Iris pigment epithelial cell (primary cell): Measurements from ENCODE around the gene RBP4.

ENCODE experiments used
- DNase-seq: peaks from one replicate; pipeline ENCODE4 v3.0.0-alpha.2; 2011; ENCODE audit warnings: low read depth

The RBP4 gene

DNA sequence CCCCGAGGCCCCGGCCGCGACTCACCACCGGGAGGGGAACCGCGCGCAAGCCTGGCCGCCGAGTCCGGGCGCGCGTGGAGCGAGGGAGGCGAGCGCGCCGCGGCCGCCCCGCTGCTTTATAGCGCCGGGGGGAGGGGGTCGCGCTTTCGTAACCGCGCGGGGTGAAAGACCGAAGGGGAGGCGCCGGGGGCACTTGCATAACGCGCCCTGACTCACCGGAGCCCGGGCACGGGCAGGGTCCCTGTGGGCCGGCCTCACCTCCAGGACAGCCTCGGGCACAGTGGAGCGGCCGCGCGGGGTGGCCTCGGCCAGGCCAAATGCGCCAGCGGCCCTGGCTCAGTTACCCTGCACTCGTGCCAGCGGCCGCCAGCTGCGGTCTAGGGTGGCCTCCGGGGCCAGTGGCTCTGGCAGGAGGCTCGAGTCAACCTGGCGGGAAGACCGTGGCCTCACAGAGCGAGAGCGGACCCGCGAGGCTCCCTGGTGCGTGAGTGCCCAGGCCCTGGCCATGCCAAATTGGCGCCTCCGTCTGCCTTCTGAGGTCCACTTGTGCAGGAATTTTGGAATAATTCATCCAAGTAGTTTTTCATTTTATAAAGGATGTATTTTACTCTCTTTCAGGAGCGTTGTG lies at the start of gene RBP4:
Gene RBP4, minus strand, starts transcription at position 90 of the 628 bp plus-strand sequence. CDS start 207 bp downstream, outside the sequence.
- no peak for DNase-seq

DNA sequence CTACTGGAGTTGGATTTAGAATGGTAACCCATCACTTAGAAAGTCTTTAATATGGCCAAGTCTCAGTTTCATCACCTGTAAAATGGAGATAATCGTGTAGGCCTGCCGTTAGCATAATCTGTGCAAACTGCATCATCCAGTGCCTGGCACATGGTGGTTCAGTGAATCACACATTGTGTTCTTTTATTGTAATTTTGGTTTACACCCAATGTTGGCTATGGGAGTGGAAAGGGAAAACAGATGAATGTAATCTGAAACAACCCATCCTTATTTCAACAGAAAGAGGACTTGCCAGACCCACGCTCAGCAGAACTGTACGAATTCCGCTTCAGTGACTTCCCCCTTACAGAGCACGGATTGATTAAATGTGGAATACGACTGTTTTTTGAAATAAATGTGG lies 38.8 kb upstream of the RBP4 start:
- no peak for DNase-seq

DNA sequence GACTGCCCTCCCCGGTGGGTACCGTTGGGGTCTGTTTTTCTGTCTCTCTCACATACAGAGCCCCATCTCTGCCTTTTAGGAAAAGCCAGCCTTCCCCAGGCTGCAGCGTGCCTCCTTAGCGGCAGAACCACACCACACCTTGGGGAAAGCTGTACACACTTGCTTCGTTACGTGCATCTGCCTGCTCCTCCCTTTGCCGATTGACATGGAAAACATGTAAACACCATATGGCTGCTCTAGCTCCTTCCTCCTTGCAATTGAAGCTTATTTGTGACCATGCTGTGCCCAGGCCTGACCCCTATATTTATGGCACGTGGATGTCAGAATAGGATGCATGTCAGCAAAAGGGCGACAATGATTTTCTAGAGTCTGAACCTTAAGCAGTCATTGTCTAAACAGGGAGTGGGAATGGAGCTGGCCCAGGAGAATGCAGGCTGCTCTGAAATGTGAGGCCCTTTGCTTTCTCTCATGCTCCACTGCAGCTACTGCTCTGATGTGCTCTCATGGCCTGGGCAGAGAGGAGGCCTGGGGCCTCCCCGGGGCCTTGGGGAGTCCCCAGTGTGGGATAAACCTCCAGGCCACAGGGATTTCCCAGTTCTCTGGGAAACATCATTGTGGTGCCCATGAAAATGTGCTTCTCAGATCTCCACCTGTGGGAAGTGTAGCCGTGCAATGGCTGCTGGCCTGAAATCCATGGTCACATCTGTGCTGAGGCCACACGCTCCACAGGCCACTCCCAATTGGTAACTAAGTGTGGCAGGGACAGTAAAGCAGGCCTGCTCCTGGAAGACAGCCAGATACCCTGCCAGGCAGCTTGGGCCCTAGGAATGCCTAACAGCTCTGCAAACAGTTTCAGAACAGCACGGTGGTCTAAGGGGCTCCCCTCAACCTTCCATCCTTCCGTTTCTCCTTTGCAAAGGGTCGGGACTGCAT lies 29.9 kb upstream of the RBP4 start:
- DNase-seq = no peak

DNA sequence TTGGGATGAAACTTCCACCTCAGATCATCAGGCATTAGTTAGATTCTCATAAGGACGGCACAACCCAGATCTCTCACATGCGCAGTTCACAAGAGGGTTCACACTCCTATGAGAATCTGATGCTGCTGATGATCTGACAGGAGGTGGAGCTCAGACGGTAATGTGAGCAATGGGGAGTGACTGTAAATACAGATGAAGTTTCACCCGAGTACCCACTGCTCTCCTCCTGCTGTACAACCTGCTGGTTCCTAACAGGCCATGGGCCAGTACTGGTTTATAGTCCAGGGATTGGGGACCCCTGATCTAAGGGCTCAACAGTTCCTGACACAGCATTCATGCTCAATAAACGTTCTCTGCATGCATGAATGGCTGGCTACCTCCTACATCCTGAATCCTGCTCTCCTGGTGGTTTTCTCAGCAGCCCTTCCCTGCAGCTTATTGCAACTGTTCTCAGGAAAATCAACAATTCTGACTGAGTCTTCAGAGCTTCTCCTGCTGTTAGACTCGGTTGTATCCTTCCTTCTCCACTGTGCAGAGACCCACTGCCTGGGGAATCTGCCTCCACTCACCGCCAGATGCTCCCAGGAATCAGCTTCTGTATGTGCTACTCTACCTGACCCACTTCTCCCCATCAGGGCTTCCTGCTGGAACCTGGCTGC lies 28.7 kb upstream of the RBP4 start:
- DNase-seq = no peak

DNA sequence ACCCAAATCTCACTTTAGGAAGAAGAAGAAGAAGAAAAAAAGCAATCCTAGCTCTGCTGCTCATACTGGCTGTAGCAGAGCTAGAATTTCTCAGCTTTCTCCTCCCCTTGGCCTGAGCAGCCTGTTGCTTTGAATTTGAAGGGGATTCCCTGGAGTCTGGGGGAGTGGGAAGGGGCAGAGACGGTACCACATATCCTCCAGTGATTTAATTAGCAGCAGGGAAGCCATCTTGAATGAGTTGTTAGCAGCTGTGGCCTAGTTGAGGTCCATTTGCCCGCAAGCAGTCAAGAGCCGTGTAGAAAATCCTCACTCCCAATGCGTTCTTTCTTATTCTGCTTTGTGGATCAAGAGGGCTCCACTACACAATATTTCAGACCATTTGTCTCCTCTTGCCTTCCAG lies 27.8 kb upstream of the RBP4 start:
- DNase-seq = no peak

DNA sequence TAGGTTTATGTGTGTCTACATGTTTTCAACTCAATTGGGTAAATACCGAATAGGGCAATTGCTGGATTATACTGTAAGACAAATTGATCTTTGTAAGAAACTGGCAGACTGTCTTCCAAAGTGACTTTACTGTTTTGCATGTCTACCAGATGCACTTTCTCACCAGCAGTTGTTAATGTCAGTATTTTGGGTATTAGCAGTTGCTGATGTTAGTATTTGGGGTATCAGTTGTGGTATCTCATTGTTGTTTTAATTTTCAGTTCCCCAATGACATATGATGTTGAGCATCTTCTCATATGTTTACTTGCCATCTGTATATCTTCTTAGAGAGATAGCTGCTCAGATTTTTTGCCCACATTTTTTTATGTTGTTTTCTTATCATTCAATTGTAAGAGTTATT lies 21.9 kb upstream of the RBP4 start:
- DNase-seq = no peak

DNA sequence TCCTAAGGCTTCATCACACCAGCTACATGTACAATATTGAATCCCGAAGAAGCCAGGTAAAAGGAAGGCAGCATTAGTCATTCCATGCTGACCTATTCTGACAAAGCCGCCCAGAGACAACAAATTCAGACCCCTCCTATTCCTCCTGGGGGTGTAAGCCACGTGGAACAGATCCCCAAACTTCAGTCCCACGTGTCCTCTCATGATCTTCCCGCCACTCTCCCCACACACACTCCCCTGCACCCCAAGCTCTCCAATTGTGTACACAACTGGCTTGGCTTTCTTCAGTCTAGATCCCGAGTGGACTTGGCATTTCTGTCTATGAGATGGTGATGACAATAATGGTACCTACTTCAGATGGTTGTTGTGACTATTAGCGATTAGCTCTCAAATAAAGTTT lies 19.9 kb upstream of the RBP4 start:
- no peak for DNase-seq

DNA sequence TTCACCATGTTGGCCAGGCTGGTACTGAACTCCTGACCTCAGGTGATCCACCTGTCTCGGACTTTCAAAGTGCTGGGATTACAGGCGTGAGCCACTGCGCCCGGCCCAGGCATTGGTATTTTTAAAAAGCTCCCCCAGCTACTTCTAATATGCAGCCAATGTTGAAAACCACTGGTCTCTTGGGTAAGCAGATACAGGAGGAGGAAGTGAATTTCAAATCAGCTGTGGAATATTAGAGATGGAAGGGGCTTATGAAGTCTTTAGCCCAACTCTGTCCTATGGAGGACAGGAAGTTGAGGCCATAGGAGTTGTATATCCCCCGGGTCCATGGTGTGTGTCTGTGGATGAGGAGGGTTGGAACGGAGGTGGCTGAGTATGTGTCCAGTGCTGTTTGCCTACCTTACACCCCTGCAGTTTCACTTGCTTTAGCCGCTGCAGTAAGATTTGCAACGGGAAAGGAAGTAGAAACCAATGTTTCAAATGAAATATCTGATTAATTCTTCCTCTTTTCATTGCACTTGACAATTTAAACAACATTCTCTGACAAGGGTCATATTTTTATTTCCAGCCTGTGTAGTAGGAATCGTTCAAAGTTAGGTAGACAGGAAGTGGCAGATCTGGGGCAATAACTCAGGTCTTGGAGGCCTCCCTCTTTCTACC lies 14.7 kb upstream of the RBP4 start:
- DNase-seq = no peak

DNA sequence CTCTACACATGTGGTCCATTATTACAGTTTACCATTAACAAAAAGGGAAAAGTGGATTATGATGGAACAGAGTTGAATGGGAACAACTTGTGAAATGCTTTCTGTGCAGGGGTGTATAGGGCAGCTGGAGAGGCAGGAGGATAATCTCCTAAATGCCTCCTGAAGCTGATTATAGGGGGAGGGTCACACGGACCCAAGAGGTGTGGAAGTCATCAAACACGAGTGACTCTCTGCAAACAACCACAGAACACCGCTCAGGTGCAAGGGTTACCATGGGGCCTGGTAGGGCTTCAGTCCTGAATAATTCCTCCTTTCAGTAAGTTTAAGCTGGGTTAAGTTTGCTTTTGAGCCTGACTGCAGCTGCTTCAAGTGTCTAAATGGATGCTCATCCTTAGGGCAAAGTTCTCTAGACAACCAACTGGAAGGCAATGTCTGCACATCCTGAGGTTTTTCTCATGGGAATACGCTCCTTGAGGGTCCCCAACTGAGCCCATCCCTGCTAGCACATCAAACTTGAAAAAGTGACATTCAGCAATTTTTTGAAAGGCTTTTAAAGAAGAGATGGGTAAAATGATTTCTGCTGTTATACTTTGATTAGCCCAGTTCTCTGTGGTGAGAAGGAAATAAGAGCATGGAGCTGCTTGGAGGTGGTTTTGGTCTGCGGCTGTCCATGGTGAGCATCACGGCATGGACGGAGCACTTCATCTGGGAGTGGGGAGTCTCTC lies 13.2 kb upstream of the RBP4 start:
- DNase-seq = no peak

DNA sequence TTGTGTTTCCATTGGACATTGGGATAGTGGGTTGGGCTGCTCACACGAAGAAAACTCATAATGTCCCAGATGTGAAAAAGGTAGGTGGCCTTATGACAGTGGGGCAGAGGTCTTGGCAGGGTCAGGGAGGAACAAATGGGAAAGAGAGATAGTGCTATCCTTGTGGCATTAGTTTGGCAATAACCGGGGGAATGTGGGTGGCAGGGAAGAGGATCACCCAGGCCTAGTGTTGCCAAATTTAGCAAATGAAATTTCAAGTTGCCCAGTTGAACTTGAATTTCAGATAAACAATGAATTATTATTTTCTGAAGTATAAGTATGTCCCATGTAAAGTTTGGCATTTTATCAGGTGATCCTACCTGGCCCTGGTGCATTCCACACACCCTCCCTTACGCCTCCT lies 12.1 kb upstream of the RBP4 start:
- DNase-seq = no peak

DNA sequence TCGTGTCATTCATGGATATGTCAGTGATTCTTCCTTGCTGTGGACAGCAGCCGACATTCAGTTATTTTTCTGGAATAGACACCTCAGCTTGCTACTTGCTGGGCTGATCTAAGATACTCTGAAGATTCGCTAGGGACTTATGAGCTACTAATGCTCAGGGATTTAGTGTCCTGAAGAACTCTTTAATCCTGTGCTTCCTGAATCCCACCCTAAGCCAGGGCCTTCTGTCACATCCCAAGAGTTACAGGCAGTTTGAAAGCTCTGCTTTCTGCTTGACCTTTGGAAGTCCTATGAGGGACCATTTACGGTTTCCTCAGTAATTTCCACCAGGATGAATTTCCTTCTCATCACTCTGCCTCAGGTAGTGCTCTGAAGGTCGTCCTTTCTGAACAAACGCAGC lies 11.3 kb upstream of the RBP4 start, which contains the start of gene PDE6C:
Gene PDE6C, plus strand, starts transcription at position 227 of the 400 bp plus-strand sequence. CDS start 189 bp downstream, outside the sequence.
- no peak for DNase-seq

DNA sequence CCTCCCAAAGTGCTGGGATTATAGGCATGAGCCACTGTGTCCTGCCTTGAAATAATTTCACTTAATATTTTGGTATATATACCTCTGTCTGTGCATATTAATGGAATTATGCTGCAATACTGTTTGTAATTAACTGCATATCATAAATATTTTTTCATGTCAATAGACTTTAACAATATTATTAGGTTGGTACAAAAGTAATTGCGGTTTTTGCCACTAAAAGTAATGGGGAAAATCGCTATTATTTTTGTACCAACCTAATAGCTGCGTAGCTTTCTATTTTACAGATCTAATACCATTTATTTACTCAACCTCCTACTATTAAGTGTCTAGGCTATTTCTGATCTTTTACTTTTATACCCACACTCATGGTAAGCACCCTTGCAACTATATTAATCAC lies 7.4 kb upstream of the RBP4 start:
- no peak for DNase-seq

DNA sequence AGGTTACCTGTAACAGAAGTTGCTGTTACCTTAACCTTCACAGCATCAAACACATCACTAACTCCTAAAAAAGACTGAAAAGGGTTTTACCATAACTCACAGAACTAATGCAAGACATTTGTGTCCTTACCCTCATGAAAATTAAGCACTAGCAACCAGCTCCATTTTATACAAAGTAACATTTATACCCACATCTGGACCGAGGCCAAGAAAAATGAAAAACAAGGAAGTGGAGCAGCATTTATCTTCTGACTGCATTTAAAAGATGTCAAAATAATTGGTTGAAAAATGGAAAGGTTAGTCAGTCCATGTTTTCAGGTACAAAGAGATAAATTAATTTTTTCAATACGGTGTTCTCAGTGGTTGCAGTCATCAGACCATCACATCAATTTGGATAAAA lies 3.1 kb upstream of the RBP4 start:
- DNase-seq = no peak

DNA sequence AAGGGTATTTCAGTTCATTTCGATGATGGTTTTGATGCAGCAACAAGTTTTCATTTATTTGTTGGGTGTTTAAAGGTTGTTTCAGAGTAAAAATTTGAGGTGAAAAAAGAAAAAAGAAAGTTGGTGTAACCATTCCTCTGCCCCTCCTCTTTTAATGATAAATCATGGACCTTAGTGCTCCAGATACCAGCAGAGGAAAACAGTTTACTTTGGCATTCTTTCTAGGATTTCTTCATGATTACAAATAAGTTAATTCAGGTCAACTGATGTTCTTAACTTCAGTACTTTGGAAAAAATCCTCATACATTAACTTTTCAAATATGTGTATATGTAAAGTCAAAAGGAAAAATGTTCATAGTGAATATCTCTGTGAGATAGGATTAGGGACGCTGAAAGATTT lies 2.0 kb upstream of the RBP4 start:
- no peak for DNase-seq

DNA sequence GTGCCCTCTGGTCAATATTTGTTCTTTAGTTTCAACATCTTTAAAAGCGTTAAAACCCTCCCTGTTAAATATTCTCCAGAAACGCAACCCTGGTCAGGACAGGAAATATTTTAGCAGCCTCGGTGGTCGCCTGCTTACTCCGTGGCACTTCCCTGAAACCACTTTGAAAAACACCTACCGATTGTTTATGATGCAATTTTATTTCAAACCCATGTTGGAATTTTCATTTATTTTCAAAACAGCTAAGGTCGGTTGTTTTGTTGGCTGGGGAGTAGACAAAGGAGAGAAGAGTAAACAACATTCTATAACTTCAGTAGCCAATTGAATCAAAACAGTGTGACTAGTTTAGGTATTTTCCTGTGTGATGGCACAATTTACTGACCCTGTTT lies 733 bp upstream of the RBP4 start:
- no peak for DNase-seq

DNA sequence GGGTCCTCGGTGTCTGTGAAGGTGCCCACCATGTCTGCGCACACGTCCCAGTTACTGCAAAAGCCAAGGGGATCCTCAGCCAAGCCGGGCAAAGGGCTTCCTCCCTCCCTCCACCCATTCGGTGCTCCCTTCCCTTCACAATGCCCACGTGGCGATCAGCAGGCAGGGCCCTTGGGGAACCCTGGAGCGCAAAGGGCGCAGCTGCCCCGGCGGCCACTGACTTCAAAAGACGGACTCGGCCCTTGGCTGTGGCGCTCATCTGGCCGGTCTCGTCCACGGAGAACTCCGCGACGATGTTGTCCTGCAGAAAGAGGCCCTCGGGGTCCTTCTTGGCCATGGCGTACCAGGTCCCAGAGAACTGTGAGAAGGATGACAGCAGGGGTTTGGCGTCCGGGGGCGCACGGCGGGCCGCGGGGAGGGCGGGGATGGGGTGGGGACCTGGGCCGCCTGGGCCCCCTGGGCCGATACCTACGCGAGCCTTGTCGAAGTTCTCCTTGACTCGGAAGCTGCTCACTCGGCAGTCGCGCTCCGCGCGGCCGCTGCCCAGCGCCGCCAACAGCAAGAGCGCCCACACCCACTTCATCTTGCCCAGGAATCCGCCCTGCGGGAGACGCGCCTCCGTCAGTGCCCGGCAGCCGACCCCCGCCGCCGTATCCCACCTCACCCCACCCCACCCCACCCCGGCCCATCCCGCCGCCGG lies 439 bp downstream of the RBP4 start:
- peak; percentile 49 for DNase-seq

DNA sequence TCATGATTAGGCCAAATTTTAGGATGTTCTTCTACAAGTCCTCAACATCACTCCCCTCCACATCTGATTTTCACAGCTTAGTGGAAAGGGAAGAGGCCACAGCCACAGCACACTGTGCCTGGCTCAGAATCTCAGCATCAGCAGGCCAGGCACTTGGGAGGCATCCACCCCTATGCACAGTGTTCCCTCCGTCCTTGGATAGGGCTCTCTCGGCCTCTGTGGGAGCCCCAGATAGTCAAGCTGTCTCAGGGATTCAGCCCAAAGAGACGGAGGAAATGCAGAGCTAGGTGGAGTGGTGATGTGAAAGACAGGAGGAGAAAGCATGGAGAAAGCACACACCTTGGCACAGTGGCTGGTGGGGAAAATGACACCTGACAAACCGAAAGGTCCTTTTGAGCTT lies 1.3 kb downstream of the RBP4 start:
- no peak for DNase-seq

DNA sequence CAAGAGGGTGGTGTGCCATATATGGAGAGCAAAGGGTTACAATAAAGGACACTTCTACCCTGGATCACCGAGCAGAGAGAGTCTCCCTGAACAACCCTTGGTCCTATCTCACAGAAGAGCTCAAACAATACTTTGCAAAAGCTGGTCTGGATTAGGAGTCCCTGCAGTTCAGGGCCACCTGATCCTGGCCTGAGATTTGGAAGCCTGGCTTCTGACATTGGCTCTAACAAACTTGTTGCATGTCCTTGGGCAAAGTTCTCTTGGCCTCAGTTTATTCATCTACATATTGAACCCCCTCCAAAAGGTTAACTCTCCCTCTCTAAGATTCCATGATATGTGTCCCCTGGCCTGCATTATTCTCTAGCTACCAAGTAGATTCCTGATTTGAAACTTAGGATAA lies 1.7 kb downstream of the RBP4 start:
- DNase-seq = no peak

DNA sequence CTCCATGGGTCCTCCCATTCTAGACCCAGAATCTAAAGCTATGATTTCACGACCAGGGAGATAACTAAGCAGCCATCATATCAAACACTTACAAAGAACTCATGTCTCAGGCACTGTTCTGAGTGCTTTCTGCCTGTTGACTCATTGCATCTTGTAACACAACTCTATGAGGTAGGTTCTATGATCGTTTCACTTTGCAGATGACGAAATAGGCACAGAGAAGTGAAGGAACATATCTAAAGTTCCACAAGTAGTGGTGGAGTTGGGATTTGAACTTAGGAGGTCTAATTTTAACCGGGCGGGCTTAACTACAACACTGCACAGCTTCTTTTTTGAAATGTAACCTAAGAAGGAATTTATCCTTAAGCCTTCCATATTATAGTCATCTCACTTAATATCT lies 2.9 kb downstream of the RBP4 start:
- DNase-seq = peak; percentile 51

DNA sequence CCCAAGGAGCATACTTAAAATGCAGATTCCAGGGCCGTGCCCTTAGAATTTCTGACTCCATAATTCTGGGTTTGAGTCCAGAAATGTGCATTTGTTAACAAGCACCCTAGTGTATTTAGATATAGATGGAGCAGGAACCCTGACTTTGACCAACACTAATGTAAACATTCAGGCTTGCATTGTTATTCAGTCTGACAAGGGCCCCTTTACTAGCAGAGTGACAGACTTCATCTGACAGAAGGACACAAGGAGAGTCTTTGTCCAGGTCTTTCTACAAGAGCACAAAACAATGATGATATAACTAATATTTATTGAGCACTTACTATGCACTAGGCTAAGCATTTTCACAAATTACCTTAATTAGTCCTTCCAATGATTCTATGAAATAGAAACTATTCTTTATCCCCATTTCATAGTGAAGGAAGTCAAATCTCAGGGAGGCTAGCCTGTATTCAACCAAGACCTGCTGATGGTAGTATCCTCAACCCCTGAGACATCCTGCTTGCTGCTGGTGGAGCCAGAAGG lies 3.9 kb downstream of the RBP4 start:
- no peak for DNase-seq

DNA sequence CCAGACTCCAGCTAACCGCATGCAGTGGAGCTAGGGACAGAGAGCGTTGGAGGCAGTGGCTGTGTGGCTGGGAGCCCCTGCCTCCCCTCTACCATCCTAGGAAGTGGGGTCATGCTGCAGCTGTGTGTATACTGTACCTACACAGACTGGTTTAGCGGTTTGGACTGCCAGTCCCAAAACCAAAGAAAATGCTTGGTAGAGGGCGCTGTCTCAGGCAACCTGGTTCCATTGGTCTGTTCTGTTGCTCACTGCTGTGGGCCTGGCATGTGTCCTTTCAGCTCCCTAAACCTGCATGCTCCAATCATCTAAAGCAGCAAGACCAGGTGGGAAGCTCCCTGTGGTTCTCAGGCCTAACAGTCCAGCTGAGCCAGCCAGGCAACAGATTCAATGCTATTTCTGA lies 4.5 kb downstream of the RBP4 start:
- DNase-seq = no peak
